GM21360 (cell line): ENCODE data around the gene USP1.
A peak's percentile ranks its signal among the peaks of the same experiment; 100 is the strongest.

ENCODE experiments used
- ATAC-seq: cut with Tn5 transposase; IDR thresholded peaks from one replicate; pipeline ENCODE4 v1.9.1; 2021; ENCODE audit warnings: mild to moderate bottlenecking, moderate library complexity; ENCODE audit not compliant: unreplicated experiment

Gene USP1, protein sequence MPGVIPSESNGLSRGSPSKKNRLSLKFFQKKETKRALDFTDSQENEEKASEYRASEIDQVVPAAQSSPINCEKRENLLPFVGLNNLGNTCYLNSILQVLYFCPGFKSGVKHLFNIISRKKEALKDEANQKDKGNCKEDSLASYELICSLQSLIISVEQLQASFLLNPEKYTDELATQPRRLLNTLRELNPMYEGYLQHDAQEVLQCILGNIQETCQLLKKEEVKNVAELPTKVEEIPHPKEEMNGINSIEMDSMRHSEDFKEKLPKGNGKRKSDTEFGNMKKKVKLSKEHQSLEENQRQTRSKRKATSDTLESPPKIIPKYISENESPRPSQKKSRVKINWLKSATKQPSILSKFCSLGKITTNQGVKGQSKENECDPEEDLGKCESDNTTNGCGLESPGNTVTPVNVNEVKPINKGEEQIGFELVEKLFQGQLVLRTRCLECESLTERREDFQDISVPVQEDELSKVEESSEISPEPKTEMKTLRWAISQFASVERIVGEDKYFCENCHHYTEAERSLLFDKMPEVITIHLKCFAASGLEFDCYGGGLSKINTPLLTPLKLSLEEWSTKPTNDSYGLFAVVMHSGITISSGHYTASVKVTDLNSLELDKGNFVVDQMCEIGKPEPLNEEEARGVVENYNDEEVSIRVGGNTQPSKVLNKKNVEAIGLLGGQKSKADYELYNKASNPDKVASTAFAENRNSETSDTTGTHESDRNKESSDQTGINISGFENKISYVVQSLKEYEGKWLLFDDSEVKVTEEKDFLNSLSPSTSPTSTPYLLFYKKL

DNA sequence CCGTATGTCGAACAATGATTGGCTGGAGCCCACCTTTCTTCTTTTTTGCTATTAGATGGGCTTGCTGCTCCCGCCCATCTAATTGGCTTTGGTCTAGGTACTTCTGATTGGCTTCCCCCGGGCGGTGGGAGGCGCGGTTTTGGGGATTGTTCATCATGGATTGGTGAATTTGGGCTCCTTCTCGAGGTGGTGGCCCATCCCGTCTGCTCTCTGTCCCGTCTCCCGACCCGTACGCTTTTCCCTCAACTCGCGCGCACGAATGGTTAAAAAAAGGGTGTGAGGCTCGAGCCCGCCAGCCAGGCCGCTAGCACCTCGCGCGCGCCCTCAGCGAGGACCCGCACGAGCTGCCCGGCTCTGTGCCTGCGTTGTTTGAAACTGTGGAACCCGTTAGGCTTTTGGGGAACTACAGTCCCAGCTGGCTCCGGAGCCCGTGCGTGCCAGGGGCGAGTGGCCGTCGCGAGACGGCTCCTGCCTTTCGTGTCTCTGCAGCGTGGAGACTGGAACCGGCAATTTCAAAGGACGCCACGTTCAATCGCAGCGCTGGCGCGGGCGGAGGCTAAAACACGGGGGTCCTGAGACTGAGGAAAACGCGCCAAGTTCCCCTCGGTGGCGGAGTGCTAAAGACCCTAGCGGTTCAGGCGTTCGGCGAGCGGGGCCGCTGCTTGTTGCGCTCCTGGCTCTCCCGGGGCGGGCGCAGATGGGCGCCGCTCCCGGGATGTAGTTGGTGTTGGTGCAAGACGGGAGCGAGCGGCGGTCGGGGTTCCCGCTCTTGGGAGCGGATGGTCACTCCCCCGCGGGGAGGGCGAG, at the start of gene USP1:
Gene USP1 (plus strand): TSS at position 584 of the 807 bp plus-strand sequence. CDS start 2,819 bp downstream, outside the sequence.
- peak; percentile 76 for ATAC-seq

DNA sequence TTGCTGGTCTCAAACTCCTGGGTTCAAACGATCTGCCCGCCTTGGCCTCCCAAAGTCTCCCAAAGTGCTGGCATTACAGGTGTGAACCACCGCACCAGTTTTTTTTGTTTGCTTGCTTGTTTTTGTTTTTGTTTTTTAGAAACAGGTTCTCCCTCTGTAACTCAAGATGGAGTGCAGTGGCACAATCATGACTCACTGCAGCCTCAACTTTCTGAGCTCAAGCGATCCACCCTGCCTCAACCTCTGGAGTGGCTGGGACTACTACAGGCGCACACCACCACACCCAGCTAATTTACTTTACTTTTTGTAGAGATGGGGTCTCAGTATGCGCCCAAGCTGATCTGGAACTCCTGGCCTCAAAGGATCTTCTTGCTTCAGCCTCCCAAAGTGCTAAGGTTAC, 47.3 kb upstream of the USP1 start:
- ATAC-seq = no peak

DNA sequence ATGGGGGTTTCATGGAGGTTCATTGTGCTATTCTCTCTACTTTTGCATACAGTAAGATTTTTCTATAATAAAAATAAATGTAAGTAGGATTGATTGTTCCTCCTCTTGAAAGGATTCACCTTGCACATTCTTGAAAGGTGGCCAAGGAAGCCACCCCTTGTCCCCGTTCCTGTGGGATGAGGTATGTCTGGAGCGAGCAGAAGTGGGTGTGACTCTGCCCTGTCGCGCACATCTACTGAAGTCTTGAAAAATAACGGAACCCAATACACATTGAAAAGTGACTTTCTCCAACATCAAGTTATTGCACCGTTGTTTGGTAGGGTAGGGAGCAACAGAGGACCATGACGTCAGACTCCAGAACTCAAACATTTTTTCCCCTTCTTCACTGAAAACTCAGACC, 46.8 kb upstream of the USP1 start:
- no peak for ATAC-seq

DNA sequence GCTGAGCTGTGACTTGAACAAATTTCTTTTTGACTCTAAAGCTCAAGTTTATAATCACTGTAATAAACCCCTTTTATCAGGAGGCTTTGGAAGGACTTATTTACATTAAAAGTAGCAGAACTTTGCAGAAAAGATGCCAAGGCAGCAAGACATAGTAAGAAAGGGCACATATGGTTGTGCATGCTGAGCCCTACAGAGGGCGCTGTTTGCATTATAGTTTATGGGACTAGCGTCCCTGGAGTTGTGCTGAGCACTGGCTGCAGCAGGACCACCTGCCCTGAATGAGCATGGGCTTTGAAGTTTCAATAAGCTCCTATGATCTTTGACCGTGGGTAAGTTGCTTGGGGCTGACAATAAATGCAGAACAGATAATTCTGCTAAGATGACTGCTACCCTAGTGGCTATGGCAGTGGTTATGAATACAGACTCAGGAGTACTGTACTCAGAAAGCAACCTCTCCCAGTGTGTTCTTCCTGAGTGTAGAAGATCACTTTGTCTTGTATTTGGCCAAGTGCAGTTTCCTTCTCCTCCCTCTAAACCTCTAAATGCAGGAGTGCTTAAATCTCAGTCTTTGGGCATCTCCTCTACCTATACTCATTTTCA, 45.4 kb upstream of the USP1 start:
- ATAC-seq = no peak

DNA sequence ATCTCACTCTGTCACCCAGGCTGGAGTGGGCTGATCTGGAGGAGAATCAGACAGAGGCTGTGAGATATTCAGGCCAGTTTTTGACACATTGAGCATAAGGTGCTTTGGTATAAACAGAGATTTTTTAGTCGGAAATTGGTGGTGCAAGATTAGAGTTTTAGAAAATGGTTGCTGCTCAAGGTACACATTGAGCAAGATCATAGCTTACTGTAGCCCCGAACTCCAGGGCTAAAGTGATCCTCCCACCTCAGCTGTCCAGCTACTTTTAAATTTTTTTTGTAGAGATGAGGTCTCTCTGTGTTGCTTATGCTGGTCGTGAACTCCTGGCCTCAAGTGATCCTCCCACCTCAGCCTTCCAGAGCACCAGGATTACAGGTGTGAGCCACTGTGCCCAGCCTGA, 43.9 kb upstream of the USP1 start:
- no peak for ATAC-seq

DNA sequence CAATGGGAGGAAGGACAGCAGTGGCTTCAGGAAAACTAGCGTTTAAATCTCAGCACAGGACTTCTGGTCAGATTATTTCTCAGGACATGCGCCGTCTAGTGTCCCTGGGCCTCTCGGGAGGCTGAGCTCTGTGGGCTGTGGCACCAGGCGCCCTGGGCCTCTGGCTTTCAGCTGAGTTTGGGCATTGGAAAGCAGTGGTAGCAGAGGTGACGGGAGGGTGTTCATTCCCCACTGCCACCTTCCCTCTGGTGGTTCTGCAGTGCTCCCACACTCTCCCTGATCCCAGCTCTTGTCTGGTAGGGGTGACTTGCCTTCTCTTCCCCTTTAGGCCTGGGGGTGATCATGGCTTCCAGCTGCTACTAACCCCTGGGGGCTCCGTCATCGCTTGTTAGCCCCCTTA, 42.2 kb upstream of the USP1 start:
- ATAC-seq = no peak

DNA sequence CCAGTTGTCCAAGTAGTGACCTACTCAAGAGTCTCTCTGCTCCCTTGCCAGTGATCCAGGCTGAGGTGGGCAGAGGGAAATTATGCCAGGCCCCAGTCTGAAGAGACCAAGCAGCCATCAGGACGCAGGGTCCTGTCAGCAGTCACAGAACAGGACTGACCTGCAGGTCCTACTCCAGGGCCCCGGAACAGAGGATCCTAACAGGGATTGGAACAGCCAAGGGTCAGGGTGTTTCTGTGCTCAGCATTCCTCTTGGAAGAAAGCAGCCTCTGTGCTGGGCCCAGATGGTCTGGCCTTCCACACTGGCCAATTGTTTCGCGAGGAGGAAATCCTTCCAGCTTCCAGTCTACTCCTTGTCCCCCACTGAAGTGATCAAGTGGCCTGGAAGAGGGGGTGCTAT, 41.6 kb upstream of the USP1 start:
- ATAC-seq = no peak

DNA sequence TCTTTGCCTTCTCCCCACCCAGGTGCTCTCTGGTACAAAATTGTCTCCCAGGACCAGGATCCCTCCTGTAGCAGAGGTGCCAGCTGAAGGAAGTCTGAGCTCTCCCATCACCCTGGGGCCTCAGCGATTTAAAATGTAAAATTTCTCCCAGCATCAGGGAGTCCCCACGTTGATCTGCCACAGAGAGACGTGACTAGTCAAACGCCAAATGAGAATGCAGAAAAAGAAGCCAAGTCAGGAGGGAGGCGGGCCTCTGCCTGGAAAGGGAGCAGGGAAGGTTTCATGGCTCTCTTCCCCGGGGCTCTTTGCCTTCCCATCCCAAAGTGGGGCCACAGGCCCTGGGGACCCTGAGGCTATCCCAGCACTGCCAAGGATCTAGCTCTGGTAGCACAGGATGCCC, 40.0 kb upstream of the USP1 start:
- ATAC-seq = no peak

DNA sequence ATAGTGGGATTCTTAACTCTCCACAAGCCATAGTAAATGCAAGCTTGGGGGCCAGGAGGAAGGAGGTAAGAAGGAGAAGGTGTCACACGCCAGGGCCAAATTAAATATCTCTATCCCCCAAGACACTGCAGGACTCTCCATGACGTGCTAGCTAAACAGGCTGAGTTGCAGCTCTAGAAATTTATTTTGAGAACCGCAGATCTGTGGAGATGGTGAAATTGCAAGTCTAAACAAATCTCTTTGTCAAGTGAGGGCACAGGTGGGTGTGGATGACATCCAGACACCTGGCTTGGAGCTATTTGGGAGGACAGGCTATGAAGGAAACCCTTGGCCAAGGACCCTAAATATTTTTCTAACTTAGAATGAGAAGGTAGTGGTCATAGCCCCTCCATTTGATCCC, 39.5 kb upstream of the USP1 start:
- ATAC-seq = no peak

DNA sequence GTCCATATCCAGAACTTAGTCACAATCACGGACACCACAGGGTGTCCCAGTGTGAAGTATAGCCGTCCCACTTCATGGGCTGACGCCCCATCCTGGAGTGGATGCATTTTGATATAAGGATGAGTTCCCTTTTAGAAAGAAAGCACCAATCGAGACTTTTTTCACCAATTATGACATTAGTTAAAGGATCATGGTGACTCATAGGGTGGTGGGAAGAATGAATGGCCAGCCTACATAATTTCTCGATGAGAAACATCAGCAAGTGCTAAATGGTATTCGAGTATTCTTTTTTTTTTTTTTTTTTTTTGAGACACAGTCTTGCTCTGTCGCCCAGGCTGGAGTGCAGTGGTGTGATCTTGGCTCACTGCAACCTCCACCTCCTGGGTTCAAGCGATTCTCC, 38.5 kb upstream of the USP1 start:
- ATAC-seq = no peak

DNA sequence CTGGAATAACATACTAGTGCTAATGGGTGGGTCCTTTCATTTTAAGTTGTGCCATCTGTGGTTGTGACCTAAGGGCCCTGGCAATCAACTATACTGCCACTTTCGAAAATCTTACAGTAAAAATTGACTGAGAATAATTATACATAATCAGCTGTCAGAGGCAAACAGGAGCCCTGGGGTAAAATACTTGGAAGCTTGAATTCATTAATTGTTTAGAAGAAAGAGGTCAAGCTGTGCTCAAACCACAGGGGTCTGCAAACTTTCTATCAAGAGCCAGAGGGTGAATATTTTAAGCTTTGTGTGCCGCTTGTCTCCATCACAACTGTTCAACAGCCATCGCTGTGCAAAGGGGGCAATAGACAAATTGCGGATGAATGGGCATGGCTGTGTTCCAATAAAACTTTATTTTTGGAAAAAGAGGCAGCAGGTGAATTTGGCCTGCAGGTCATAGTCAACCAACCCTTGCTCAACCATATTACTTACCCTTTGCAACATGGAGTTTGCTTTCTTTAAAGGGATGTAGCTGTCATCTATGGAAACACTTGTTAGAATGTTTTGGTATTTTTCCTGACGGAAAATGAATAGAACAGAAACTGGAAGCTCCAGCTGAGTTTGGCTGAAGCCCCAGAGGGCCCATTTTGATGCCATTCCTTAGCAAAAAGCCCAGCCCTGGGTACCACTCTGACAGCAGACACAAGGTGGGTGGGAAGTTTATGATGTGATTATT, 35.7 kb upstream of the USP1 start:
- no peak for ATAC-seq

DNA sequence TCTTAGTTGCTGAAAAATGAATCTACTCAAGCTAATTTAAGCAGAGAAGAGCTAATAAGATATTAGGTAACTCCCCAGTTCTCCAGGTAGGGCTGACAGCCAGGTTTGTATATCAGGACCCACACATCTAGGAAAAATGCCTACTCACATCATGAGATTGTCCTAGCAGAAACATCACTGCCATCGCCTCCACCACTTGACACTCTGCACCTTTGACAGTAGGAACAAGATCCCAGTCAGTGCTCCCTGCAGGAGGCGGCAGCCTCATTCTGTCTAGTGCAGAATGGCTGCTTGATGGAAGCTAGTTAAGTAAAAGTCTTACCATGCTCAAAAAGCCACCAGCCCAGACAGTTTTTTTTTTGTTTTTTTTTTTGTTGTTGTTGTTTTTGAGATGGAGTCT, 31.6 kb upstream of the USP1 start:
- no peak for ATAC-seq

DNA sequence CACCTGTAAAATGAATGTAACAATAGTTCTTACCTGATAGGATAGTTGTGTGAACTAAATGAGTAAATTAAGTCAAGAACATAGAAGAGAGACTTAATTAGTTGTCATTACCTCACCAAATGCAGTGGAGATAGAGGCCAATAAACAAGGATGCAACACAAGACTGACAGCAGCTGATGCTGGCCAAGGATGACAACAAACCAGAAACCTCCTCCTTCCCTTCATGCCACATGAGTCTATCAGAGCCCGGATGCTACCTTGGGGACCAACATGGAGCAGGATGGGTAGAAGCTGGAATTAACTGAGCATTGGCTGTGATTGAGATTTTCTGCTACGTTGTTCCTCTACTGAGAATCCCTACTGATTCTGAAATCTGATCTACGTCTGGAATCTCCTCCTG, 30.3 kb upstream of the USP1 start:
- ATAC-seq = no peak

DNA sequence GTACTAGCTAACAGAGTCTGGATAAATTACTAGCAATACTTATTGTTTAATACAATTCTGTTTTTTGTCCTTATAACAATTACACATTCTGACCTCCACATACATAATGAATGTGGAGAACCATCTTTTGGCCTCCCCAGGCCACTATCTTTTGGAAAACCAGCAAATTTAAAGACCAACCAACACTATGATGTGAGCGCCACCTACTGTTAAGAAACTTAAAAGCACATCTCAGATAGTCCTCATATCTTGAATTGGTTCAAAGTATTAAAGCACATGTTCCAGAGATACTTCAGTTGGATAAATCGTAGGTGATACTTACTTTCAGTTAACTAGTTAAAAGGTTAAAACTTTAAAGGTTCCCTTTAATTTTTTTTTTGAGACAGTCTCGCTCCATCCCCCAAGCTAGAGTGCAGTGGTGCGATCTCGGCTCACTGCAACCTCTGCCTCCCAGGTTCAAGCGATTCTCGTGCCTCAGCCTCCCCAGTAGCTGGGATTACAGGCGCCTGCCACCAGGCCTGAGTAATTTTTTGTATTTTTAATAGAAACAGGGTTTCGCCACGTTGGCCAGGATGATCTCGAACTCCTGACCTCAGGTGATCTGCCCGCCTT, 29.3 kb upstream of the USP1 start:
- no peak for ATAC-seq

DNA sequence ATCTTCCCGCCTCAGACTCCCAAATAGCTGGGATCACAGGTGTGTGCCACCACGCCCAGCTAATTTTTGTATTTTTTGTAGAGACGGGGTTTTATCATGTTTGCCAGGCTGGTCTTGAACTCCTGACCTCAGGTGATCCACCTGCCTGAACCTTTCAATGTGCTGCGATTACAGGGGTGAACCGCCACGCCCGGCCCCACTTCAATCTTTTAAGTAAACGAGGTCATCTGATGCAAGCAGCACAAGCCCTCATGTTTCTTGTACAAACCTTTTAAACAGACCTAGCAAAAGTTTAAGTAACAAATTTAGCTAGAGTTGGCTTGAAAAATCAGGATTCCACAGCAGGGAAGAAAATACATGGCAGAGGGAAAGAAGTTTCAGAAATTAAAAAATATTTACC, 21.2 kb upstream of the USP1 start:
- no peak for ATAC-seq

DNA sequence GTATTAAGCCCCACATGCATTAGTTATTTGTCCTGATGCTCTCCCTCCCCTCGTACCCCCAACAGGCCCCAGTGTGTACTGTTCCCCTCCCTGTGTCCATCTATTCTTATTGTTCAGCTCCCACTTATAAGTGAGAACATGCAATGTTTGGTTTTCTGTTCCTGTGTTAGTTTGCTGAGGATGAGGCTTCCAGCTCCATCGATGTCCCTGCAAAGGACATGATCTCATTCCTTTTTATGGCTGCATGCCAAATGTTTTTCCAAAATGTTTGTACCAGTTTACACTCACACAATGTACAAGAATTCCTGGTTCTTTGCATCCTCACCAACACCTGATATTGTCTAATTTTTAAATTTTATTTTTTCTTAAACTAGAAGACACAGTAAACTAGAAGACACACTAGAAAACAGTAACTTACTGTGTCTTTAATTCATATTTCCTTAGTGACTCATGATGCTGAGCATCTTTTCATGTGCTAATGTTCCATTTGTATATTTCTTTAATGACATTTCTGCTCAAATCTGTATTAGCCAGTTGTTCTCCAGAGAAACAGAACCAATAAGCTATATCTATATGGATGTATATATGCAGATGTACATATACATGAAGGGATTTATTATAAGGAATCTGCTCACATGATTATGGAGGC, 19.4 kb upstream of the USP1 start:
- ATAC-seq = no peak

DNA sequence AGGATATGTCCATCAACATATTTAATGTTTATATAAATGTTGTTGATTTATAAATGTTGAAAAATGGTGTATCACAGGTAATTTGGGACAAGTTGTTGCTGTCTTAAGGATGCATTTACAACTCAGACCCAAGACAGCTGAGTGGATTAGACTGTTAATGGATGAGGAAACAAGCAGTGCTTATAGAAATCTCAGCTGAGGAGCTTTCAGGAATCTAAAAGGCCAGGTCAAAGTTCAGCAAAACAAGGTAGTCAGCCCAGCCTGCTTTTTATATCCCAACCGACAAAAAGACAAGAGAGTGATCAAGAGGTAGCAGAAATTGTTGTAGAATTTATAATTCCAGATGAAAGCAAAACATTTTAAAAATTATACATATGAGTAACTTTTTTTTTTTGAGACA, 16.6 kb upstream of the USP1 start:
- no peak for ATAC-seq

DNA sequence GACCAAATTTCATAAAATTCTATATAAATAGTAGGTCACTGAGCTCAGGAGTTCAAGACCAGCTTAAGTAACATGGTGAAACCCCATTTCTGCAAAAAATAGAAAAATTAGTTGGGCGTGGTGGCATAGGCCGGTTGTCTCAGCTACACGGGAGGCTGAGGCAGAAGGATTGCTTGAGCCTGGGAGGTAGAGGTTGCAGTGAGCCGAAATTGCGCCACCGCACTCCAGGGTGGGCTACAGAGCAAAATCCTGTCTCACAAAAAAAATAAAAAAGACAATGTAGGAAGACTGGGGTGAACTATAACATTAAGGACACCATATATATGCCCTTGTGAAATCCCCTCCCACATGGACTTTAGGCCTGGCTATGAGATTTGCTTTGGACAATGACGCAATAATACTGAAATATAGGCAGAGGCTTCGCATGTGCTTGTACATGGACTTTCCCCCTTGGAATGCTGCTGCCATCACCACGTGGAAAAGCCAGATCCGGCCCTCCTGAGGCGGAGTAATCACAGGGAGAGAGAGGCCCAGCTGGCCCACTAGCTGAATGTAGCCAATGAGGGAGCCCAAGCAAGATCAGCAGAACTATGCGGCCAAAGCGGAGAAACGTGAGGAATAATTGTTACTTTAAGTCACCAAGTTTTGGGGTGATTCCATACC, 13.1 kb upstream of the USP1 start:
- no peak for ATAC-seq

DNA sequence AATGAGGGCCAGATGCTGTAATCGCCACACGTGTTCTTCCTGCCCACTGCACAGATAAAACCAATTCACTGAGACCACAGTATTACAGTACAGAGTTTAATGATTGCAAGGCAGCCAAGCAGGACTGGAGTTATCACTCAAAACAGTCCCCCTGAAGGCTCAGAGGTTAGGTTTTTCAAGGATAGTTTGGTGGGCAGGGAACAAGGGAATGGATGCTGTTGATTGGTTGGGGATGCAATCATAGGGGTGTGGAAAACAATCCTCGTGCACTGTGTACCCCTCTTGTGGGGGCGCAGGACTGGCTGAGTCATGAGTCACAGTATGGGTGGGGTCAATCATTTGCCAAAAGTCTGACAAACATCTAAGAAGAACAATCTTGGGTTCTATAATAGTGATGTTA, 12.4 kb upstream of the USP1 start:
- ATAC-seq = no peak
